C1 segment of cervical spinal cord (tissue), 14 donors: Measurements from ENCODE around the gene NGLY1.
A peak's percentile ranks its signal among the peaks of the same experiment; 100 is the strongest.

ENCODE experiments used
- DNase-seq, 14 donors: peaks; one replicate each; lab custom pipeline; 2025; lab: John Stamatoyannopoulos, UW

NGLY1 gene, protein sequence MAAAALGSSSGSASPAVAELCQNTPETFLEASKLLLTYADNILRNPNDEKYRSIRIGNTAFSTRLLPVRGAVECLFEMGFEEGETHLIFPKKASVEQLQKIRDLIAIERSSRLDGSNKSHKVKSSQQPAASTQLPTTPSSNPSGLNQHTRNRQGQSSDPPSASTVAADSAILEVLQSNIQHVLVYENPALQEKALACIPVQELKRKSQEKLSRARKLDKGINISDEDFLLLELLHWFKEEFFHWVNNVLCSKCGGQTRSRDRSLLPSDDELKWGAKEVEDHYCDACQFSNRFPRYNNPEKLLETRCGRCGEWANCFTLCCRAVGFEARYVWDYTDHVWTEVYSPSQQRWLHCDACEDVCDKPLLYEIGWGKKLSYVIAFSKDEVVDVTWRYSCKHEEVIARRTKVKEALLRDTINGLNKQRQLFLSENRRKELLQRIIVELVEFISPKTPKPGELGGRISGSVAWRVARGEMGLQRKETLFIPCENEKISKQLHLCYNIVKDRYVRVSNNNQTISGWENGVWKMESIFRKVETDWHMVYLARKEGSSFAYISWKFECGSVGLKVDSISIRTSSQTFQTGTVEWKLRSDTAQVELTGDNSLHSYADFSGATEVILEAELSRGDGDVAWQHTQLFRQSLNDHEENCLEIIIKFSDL

DNA sequence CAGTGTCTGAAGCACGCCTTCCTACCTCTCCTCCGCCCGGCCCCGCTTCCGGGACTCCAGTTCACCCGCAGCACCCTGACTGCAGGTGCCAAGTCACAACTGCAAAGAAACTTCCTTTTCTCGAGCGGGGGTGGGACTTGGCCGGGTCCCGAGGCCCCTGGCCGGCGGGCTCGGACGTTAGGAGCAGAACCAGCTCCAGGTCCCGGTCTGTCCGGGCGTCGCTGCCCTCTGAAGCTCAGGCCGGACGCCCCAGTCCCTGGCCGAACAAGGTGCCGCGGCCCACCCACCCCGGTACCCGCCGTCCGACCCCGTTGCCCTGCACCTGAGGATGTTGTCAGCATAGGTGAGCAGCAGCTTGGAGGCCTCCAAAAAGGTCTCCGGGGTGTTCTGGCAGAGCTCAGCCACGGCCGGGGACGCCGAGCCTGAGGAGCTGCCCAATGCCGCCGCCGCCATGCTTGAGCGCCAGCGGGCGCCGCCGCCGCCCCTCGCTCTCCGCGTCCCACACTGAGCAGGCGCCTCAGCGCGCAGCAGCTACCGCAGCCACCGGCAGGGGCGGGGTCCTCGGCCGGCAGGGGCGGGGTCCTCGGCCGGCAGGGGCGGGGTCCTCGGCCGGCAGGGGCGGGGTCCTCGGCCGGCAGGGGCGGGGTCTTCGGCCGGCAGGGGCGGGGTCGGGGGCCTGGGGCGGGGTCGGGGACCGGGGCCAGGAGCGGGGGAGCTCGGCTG lies at the start of gene NGLY1:
Gene NGLY1, minus strand, starts transcription at position 506 of the 723 bp plus-strand sequence. Its CDS starts 53 bp downstream, at position 453.
- DNase-seq = peak in 13 of 14 donors; percentile 54 to 87 (median 79)

DNA sequence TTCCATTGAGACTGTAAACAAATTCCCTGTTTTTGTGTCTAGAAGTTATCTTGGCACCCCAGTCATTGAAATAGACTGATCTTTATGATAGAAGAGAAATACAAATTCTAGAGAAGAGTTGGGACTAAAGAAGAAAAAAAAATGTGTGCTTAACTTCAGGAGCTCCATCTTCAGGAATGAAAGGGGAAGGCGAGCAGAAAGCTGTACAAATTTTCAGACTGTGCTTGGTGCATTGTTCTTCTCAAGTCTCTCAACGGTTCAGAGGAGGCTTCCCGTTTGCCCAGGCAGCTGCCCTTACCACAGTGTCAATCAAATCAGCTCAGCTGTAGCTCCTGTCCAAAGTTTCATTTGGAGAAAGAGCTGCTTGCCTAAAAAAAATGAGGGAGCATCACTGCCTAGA lies 48.3 kb upstream of the NGLY1 start:
- no peak for DNase-seq

DNA sequence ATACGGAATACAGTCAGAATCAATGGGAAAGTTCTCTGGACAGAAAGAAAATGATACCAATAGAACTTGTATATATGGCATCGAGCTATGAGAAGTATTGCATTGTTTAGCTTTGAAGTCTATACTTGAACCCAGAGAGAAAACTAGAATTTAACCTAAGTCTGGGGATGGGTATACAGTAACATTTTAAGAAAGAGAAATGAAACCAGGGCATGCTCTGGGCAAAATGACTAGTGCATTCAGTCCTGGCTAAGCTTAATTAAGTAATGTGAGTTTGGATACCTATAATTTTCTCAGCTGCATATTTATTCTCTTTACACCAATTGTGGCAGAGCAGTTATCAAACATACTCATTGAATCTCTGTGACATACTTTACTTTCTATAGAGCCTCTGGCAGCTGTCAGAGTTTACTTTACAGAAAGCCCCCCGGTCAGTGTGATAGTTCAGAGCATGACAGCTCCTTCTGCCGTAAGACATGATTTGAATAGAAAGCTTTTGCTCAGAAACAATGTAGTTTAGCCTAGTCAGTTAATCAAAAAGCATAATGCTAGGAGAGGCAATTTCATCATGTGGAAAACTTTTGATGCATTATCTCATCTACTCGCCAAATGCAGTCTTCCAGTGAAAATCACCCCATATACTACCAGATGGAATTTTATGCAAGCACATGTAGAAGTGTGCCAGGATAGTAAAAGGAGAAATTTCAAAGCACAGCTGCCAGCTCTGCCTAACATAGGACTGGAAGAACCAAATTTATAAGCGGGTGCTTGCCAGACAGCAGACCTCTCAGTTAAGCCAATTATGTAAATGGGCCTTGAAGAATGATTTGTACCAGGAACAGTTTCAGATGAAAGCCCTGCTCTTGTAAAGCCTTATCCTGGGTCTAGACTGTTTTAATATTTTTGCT lies 47.4 kb upstream of the NGLY1 start:
- peak in 1 of 14 donors; percentile 74 for DNase-seq

DNA sequence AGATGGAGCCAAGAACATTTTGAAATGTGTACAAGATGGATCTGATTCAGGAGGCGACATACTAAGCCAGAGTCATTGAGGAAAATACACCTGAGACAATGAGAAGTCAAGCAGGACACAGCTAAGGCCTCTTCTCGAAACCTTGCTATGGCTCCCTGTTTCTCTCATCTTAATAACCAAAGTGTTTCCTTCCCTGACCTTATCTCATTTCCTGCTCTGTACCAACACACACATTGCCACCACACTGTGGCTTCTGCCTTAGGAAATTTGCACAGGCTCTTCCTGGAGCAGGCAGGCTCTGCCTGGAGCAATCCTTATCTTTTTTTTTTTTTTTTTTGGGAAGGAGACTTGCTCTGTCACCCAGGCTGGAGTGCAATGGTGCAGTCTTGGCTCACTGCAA lies 43.3 kb upstream of the NGLY1 start:
- DNase-seq = no peak

DNA sequence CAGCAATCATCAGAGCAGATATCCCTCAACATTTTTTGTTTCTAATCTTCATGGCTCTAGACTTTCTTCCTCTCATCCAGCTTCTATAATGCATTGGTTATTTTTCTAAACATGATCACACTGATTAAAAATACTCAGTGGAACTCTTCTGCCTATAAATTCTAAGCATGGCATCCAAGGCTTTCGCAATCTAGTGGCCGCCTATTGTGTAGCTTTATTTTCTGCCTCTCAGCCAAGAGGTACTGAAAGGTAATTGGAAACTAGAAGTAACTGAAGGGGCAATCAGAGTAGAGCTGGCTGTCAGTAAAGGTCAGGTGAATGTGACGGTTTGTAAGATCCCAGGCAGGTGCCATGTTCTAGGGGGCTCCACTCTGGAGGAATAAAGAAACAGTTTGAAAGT lies 40.1 kb upstream of the NGLY1 start:
- no peak for DNase-seq

DNA sequence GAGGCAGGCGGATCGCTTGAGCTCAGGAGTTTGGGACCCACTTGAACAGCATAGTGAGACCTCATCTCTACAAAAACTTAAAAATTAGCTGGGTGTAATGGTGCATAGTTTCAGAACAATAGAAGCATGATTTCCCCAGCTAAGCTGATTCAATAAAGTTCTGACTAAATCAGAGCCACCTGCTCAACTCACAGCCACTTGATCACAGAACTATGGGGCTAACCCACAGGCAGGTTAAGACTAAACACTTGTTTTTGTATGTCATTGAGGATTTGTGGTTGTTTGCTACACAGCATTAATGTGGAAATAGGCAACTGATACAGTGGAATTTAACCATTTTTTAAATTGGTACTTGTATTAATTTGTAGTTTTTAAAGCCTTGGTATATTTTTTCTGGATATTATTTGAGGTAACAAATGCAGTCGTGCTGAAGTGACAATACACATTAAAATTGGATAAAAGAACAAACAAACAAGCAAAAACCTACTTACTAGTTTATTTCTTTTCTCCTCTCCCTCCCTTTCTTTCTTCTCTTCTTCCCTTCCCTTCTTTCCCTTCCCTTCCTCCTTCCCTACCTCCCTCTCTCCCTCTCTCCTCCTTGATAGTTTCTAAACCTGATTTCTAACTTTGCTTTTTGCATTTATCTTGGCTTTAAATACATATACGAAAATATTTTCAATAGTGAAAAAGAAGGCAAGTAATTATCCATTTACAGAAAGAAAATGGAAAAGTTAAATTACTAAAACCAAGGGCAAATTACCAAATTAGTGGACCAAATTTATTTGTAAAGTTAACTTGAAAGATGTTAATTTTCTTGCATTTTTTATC lies 38.7 kb upstream of the NGLY1 start:
- no peak for DNase-seq

DNA sequence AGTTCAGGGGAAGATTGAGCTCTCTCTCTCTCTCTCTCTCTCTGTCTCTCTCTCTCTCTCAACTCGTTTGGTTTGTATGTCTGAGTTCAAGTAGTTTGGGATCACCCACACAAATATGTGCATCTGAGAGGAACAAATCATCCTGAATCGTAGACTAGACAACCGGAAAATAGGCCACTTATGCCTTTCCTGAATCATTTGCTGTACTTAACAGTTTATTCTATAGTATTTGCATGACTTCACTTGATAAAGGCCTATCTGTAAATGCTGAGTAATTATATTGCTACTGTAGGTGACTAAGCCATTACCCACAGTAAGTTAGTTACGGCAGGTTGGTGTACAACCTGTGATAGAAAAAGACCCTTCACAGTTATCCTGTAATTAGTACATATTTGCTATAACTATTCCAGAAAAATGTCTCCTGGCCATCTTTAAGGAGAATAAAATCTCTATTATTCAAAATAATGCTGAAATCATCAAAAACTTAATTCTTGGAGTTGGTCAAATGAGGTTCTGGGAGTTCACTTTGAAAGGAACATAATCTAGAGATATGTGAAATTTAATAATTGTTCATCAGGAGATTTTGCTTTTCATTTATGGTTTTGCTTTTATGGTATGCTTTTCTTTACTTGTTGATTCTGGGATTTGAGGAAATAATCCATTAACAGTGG lies 37.7 kb upstream of the NGLY1 start:
- no peak for DNase-seq

DNA sequence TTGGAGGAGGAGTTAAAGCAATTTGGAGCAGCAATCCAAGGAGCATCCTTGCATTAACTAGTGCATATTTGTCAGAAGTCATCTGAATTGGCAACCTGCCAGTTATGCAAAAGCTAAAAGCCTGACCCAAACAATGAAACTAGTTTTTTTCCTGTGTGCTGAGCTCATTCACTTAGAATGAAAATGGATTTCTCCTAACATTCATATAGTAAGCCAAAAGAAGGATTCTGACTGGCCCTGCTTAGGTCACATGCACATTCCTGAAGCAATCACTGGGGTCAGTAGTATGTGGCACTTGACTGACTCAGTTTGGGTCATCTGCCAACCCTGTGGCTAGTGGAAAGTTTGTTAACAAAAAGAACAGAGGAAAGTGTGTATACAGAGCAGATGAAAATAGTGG lies 37.1 kb upstream of the NGLY1 start:
- DNase-seq = peak in 1 of 14 donors; percentile 4

DNA sequence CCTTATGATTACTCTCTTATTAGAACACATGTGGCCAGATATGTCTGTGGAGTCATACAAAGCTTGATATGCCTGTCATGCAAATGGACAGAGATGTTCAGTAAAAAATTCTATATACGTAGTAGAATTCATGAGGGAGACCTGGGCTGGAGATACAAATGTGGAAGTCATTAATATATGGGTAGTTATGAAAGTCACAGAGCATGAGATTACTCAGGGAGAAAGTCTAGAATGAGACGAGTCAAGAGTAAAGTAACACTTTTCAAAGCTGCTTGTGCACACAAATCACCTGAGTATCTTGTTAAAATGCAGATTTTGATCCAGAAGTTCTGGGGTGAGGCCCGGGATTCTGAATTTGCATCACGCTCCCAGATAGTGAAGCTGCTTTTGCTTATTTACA lies 35.1 kb upstream of the NGLY1 start:
- no peak for DNase-seq

DNA sequence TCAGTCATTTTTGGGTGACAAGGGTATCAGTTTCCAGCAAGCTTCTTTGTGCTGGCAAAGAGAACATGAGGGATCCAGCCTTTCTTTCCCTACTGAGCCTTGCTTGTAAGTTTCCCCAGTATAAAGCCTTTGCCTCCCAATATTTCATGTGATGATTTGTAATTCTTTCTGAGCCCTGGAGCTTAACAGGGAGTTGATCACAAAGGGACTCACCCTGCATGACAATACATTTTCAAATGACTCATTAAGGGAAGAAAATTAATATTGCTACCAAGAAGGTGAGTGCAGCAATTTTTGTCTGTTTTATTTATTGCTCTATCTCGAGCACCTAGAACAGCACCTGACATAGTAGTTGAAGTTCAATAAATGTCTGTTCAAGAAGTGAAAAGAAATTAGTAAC lies 34.4 kb upstream of the NGLY1 start:
- DNase-seq = no peak

DNA sequence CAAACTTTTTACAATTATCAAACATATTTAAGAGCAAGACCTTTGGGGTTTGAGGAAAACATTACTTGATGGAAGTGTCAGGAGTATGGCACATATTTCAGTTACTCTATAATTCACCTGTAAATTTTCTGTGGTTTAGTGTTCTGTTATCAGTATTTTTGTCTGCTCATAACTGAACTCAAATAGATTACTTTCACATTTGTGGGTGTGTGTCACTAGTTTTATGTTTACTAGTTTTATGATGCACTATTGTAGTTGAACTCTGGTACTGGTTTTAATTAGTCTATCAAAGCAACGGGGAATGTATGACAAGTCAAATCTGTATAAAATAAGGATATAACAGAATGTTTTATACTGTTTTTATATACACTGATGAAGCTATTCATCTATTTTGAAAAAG lies 33.9 kb upstream of the NGLY1 start:
- no peak for DNase-seq

DNA sequence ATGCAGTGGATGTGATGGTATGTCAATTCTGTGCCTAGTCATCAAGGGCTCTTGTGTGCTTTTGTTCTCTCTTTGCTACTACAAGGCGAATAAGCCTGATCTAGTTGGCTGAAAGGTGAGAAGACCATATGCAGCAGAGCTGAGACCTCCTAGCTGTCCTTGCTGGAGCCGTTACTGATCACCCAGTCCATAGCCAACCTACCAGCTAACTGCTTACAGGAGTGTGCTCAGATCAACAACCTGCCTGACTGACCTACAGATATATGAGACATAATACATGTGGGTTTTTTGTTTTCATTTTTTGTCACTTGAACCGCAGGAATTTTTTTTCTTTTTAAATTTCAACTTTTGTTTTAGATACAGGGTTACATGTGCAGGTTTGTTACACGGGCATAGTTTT lies 29.4 kb upstream of the NGLY1 start:
- DNase-seq = no peak

DNA sequence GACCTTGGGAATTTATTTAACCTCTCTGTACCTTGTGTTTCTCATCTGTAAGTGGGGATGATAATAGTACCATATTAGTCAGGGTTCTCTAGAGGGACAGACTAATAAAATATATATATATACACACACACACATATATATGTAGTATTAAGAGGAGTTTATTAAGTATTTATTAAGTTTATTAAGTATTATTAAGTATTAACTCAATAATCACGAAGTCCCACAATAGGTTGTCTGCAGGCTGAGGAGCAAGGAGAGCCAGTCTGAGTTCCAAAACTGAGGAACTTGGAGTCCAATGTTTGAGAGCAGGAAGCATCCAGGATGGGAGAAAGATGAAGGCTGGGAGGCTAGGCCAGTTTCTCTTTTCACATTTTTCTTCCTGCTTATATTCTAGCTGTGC lies 21.4 kb upstream of the NGLY1 start:
- DNase-seq = no peak

DNA sequence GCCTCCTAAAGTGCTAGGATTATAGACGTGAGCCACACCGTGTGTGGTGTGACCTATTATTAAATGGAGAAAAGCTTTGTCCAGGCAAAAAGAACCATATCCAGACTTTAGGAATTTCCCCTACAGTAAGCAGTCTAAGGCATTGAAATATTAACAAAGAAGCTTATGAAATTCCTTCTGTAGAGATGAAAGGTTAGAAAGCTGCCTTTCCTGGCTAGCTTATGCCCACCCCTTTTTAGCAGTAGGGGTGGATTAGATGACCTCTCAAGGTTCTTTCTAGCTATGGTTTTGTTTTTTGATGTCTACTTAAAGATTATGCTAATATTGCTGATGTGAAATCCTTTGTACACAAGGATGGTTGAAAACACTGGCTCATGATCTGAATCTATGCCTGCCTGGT lies 20.6 kb upstream of the NGLY1 start:
- DNase-seq = no peak

DNA sequence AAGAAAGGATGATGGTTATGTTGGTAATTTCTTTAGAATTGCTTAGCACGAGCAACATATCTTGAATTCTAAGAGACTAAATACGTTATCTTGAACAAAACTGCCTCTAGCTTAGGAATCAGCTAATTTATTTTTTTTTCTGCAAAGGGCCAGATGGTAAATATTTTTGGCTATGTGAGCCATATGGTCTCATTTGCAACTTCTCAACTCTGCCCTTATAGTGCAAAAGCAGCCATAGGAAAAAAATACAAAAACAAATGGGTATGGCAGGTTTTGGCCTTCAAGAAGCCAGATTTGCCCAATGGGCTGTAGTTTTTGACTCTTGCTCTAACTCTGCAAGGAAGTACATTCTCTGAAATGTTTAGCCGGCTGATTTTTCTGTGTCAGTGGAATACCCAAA lies 18.5 kb upstream of the NGLY1 start:
- peak in 1 of 14 donors; percentile 18 for DNase-seq

DNA sequence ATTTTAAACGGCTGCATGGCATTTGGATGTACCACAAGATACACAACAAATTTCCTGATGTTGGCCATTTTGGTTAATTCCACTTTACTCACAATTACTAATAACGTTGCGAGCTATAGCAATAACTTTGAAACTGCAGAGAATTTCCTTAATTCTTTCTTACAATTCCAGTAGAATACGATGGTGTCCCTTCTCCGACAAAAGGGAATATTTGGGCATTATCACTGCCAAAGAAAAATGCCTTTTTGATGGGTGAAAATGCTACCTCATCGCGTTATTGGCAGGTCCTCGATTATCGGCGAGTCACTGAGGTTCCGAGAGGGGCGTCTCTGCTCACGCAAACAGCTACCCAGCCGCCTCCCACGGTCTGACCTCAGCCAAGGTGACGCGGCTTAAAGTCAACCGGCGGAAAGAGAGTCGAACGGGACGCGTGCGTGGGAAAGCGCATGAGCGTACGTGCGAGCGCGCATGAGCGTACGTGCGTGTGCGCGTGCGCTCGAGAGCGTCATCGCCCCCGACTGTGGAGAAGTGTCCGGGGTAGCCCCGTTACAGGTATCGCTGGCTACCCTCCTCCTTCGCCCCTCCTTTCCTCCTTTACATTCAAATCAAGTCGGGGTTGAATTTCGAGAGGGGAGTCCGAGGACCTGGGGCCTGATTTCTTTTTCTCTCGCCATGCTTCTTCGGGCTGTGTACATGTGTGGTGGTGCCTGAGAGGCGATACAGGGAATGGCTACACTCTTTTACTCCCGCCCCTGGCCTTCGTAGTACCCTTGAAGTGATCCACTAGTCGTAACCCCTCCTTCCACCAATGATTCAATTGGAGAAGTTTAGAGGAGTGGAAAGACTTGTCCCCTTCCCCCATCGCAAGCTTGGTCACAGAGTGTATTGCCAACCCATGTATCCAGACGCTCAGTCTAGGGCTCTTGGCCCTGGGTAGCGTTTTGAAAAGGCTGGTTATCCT lies 6.6 kb upstream of the NGLY1 start, which contains the start of gene OXSM:
Gene OXSM, plus strand, starts transcription at position 495 of the 961 bp plus-strand sequence. CDS start 931 bp downstream, outside the sequence.
- peak; percentile 35 to 88 (median 77) for DNase-seq

DNA sequence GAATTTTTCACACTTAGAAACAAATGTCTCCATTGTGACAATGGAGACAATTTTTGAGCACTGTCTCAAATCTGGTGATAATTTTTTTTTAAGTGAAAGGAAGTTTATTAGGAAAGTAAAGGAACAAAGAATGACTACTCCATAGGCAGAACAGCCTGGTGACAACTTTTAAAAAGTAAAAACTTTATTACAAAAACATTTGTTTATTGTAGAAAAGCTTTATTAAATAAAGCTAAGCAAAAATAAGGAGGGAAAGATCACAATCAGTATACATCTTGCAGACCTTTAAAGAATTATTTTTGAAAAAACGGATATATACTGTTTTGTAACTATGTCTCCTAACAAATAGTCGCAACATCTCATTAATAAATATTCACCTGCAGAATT lies 6.0 kb upstream of the NGLY1 start:
- DNase-seq = no peak

DNA sequence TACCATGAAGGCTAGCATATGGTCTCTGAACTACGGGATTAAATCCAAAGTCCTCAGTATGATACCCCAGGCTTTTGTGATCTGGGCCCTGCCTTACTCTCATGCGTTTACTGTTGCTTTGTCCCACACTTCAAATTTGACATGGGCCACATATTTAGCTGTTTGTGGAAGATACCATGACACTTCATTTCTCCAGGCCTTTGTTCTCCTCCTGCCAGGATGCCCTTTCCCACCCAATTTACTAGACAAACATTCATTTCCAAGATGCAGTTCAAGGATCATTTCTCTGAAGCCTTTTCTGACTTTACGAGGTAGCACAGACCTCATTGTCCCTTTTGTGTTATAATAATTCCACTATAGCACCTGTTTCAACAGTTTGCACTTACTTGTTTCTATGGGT lies 4.4 kb upstream of the NGLY1 start:
- no peak for DNase-seq

DNA sequence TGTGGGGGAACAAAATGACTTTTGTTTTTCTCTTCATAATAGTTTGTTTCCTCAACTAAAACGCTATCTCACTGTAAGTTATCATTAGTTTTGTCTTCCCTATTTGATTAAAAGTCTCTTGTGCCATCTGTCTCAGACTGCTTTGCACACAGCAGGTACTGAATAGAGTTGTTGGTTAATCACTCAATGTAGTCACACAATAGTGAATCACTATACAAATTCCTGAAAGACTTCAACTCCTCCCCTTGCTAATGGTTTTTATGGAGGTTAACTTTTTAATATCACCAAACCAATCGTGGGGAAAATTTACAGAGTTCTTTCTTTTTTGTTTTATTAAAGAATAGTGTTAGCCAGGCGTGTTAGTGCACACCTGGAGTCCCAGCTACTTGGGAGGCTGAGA lies 2.6 kb upstream of the NGLY1 start:
- DNase-seq = no peak
